H1 (cell line): ENCODE results near the gene ZDHHC17.

Experiments
- ATF3 ChIP-seq: IDR thresholded peaks from 2 replicates; pipeline ENCODE4 v1.6.1; 2011; ENCODE audit warnings: low read depth, mild to moderate bottlenecking, low read length; ENCODE audit not compliant: insufficient read depth
- CBX8 ChIP-seq: fragments of 300-800, 300-1000 bp; sonication (generic); IDR thresholded peaks from 2 replicates; pipeline ENCODE4 v1.7.1; 2016; ENCODE audit warnings: low read depth, low read length, borderline replicate concordance
- CTCF ChIP-seq, 3 experiments: IDR thresholded peaks; 1 replicate in 2 of 3; 2 replicates in 1 of 3; pipeline versions ENCODE4 v1.5.1 to v1.6.1; 2011; ENCODE audit warnings: low read length in 3 of 3, mild to moderate bottlenecking in 3 of 3, inconsistent platforms in 2 of 3, low read depth in 1 of 3, moderate library complexity in 1 of 3; ENCODE audit not compliant: insufficient read depth in 1 of 3; ENCODE audit errors: control extremely low read depth in 1 of 3
- EZH2 ChIP-seq: fragments of 200-600 bp; sonication (generic); IDR thresholded peaks from 2 replicates; pipeline ENCODE4 v1.7.1; 2012; ENCODE audit warnings: low read depth, mild to moderate bottlenecking, moderate library complexity, low read length, inconsistent platforms; ENCODE audit not compliant: severe bottlenecking
- KDM4A ChIP-seq: IDR thresholded peaks from one replicate; pipeline ENCODE4 v1.7.1; 2012; ENCODE audit warnings: low read depth, mild to moderate bottlenecking, moderate library complexity, low read length, inconsistent platforms; ENCODE audit not compliant: severe bottlenecking
- POLR2A ChIP-seq, 2 experiments: IDR thresholded peaks; 1 replicate in 1 of 2; 2 replicates in 1 of 2; pipeline ENCODE4 v1.6.1; 2011; ENCODE audit warnings: low read depth in 2 of 2, low read length in 2 of 2, mild to moderate bottlenecking in 2 of 2; ENCODE audit errors: control extremely low read depth in 1 of 2
- TAF1 ChIP-seq: IDR thresholded peaks from 2 replicates; pipeline ENCODE4 v1.6.1; 2011; ENCODE audit warnings: mild to moderate bottlenecking, low read depth, low read length
- TCF12 ChIP-seq: IDR thresholded peaks from 2 replicates; pipeline ENCODE4 v1.6.1; 2011; ENCODE audit warnings: low read depth, mild to moderate bottlenecking, low read length

- TF ChIP-seq EZH2 (no peak), CTCF (IDR thresholded peaks at IDR 0.05; ENCODE audit: control extremely low read depth in 1 of 3, insufficient read depth in 1 of 3, low read depth in 1 of 3, low read length in 3 of 3) (no peak), CBX8 (no peak), TAF1 (no peak), KDM4A (no peak), ATF3 (no peak), POLR2A (IDR thresholded peaks at IDR 0.05; ENCODE audit: control extremely low read depth in 1 of 2, low read depth in 2 of 2, low read length in 2 of 2) (no peak), TCF12 (no peak)
These were observed 91.4 kb downstream of the ZDHHC17 start for GRCh38 chr12:76855271-76855670.
